UCSD-AML1 (cell line): Measurements from ENCODE around the gene MNAT1.
"Not testable (repeated sequence)": the region's sequence is repeated elsewhere in the genome, so short reads cannot be mapped to it uniquely, and the experiment has no call there.

Experiments used
- DNase-seq: peaks from one replicate; lab custom pipeline; 2025; ENCODE audit not compliant: unreplicated experiment; lab: John Stamatoyannopoulos, UW

The MNAT1 gene

DNA sequence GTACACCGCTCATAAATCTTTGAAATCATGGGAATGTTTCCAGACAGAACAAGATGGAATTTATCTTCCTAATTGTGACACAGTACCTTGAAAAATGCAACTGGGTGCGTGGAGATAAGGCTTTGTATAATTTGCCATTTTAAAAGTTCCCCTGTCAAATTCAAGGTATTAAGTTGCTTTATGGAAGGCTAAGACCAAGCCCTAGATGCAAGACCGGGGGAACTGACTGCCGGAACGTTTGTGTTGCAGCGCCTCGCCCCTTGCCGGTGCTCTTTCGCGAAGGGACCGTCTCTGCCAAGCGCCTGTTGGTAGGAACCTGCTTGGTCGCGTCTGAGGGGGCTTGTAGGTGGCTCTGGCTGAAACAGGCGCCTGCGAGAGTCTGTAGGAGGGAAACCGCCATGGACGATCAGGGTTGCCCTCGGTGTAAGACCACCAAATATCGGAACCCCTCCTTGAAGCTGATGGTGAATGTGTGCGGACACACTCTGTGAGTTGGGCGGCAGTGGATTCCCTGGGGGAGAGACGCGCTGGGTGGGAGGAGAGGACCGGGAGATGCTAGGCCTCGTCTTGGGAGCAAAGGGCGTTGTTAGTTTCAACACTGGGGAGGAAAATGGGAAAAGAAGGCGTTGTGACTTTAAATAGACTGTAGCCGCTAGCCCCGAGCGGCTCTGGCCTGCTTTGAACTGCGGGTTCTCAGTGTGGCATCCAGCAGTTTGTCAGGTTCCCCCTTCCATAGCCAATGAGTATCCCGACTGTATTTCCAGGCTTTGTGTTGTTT, at the start of gene MNAT1:
Gene MNAT1 (plus strand): TSS at position 297 of the 778 bp plus-strand sequence. CDS start 102 bp downstream, at position 399.
- peak; percentile 86 for DNase-seq

GRCh38 chr14:60686865-60687264, 47.7 kb upstream of the MNAT1 start:
- DNase-seq: no peak

GRCh38 chr14:60691383-60692113, 43.0 kb upstream of the MNAT1 start:
- no peak for DNase-seq

DNA sequence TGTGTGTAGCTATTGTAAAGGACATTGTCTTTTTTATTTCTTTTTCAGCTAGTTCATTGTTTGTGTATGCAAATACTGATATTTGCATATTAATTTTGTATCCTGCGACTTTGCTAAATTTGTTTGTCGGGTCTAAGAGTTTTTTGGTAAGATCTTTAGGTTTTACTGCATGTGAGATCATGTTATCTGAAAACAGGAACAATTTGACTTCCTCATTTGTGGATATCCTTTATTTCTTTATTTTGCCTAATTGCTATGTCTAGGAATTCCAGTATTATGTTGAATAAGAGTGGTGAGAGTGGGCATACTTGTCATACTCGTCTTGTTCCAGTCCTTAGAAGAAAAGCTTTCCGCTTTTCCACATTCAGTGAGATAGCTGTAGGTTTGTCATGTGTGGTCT, 39.2 kb upstream of the MNAT1 start:
- DNase-seq: no peak

GRCh38 chr14:60700598-60700997, 34.0 kb upstream of the MNAT1 start:
- DNase-seq: no peak

DNA sequence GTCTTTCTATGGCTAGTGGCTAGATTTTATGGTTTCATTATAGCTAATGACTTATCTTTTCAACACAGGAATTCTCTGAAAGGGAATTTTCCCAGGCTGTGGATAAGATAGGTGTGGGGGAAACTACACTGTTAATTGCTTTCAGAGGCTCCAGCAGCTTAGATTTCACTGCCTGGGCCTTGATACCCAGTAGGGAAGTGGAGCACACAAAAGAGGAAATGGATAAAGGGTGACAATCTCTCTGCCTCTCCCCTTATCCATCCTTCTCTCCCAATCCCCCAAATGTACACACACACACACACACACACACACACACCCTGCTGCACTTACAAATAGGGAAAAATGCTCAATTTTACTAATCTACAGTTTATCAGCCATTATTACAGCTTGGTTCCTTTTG, 29.5 kb upstream of the MNAT1 start:
- no peak for DNase-seq

- no peak for DNase-seq
These were observed 26.7 kb upstream of the MNAT1 start for GRCh38 chr14:60707858-60708257.

DNA sequence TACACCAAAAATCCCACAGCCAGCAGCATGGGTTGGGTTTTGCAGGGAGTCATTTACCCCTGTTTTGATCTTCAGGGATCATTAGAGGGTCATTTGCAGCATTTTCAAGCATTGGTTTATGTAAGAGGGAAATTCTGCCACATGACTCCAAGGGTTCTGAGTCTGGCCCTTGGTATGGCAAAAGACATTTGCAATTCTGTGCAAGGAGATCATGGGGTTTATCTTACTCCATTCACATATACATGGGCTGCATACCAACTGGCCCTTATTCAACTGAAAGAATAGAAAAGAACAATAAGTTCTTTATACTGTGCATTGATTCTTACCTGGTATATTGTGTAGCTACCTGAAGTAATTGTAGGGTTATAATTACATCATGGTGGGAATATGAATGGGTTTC, 24.1 kb upstream of the MNAT1 start:
- no peak for DNase-seq

DNA sequence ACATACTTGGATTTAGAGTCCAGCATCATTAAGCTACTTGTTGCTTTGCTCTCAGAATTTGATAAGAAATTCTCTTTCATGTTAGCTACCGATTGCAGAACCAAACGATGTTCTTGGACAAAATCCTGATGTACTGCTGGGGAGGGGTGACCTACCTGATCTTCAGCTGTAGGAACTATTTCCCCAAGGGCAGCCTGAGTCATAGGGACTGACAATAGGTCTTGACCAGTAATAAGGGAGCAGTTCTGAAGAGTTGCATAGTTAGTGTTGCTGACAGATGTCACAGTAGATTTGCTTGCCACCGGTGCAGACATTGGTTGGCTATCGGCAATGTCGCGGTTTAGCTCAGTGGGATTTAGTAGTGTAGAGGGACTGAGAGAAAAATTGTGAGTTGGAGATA, 21.0 kb upstream of the MNAT1 start:
- DNase-seq: no peak

DNA sequence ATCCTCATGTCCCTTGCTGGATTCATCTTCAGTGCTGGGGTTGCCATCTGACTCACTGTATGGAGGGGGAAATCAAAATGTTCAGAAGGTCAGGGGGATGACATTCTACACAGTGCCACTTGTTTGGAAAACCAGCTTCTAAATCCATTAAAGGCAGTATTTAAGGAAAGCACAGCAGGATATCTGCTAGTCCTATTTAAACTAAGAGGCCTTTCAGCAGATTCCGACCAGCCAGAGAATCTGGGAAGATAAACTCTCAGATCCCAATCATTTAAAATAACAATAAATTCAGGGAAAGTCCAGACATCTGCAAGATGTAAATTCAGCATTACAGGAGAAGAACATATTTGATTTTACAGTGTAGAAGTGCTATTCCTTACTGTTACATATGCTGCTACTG, 14.2 kb upstream of the MNAT1 start:
- no peak for DNase-seq

GRCh38 chr14:60720962-60721325, 13.6 kb upstream of the MNAT1 start:
- DNase-seq: no peak

DNA sequence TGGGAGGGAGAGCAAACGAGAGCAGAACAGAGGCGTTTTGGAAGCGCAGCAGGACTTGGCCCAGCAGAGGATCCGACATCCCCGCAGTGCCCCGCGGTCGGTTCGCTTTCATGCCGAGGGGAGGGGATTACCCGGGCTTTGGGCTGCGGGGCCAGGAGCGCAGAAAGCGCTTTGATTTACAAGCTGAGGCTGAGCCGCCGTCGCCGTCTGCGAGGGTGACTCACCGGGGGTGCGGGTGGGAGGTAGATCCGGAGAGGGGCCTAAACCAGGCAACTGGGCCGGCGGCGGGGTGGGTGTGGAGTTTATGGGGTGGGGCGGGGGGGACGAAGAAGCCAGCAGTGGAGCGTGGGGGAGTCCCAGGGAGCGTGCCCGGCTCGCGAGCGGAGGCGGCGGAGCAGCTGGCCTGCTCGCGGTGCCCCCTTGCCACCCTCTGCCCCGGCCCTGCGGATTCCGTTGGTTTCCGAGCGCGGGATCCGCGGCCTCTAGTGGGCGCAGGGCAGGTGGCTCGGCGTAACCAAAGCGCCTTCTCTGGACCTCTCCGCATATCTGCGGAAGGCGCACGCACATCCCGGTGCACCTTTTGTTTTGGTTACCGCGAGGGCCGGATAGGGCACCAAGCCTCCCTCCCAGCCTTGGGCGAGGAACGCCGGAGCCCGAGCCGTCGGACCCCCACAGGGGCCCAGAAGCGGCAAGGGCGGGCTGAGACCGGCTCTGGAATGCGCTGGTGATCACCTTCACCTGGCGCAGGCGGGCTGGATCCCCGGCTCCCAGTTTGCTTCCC, 13.0 kb upstream of the MNAT1 start:
- DNase-seq: no peak

- no peak for DNase-seq
These were observed 12.5 kb upstream of the MNAT1 start for GRCh38 chr14:60722107-60722356.

- no peak for DNase-seq
These were observed 12.0 kb upstream of the MNAT1 start for GRCh38 chr14:60722357-60723115.

- peak; percentile 34 for DNase-seq
These were observed 11.2 kb upstream of the MNAT1 start for GRCh38 chr14:60723116-60723906.

GRCh38 chr14:60723907-60724618, 10.5 kb upstream of the MNAT1 start, which contains the start of gene SIX4:
Gene SIX4 (minus strand): TSS chr14:60724351. CDS start chr14:60724074, 277 bp downstream.
- DNase-seq: peak; percentile 13

DNA sequence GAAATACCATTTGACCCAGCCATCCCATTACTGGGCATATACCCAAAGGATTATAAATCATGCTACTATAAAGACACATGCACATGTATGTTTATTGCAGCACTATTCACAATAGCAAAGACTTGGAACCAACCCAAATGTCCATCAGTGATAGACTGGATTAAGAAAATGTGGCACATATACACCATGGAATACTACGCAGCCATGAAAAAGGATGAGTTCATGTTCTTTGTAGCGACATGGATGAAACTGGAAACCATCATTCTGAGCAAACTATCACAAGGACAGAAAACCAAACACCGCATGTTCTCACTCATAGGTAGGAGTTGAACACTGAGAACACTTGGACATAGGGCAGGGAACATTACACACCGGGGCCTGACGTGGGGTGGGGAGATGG, 3.3 kb upstream of the MNAT1 start:
- DNase-seq: not testable (repeated sequence)

- DNase-seq: no peak
These were observed 1.6 kb upstream of the MNAT1 start for GRCh38 chr14:60732840-60733483.

- DNase-seq: no peak
These were observed 855 bp downstream of the MNAT1 start for GRCh38 chr14:60735416-60735815.
